ENCODE measurements around the gene ADAM29.

- TF ChIP-seq EZH2phosphoT487 (IDR thresholded peaks at IDR 0.05; ENCODE audit: low read depth, severe bottlenecking, unreplicated experiment) (no peak), CTCF (IDR thresholded peaks at IDR 0.05; ENCODE audit: poor library complexity) (no peak), EZH2 (IDR thresholded peaks at IDR 0.05; ENCODE audit: borderline replicate concordance) (no peak)
These were observed 10.7 kb upstream of the ADAM29 start for GRCh38 chr4:174907508-174907907.
